ENCODE data around the gene CIAO1.
"Not testable (repeated sequence)": the region's sequence is repeated elsewhere in the genome, so short reads cannot be mapped to it uniquely, and the experiment has no call there.

CIAO1 gene

DNA sequence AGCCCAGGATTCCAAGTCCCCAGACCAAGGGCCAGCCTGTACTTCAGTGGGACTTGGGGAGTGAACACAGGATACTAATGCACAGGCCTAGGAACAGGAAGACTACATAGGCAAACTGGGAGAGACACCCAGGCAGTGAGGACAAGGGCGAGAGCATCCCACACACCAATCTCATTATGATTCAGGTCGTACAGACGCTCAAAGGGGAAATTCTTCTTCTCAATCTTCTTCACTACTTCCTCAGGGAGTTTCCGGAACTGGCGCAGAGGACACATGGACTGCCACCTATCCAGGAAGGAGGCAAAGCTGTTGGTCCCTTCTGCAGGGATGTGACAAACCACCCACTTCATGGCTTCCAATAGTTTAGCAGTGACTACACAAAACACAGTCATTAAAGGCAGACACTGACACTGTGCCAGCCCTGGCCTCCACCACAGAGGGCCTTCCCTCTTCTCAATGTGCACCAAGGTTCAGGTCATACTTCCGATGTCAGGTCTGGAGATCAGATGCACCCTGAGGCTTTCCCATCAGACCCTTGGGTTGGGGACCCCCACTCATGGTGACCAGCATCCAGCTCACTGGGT, 21.3 kb downstream of the CIAO1 start:
- FAIRE-seq, result no peak

GRCh38 chr2:96291751-96292150, 25.7 kb downstream of the CIAO1 start:
- no peak for FAIRE-seq

DNA sequence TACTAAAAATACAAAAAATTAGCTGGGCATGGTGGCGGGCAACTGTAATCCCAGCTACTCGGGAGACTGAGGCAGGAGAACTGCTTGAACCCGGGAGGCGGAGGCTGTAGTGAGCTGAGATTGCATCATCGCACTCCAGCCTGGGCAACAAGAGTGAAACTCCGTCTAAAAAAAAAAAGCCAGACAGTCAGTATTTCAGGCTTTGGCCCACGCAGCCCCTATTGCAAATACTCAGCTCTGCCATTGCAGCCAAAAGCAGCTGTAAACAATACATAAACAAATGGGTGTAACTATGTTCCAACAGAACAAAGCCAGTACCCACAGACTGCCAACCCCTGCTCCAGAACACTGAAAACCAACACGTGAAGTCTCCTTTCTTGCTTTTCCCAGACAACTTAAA, 28.2 kb downstream of the CIAO1 start:
- not testable (repeated sequence) for FAIRE-seq

GRCh38 chr2:96296925-96297324, 30.9 kb downstream of the CIAO1 start:
- no peak for FAIRE-seq

DNA sequence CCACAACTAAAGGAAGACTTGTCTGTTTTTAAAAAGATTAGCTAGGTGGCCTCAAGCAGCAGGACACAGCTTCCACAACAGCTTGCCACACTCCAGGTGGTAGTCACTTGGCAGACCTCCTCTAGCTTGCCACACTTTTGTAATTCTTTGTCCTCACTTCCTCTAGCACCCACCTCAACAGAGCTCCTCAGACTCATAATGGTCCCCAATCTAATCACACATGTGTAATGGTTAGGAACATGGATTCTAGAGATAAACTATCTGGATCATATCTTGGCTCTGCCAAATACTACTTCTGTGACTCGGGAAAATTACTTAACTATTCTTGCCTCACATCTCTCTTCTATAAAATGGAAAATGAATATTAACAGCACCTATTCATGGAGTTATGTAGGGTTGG, 35.8 kb downstream of the CIAO1 start:
- no peak for FAIRE-seq

- FAIRE-seq, result no peak
Observed at GRCh38 chr2:96304606-96305005, 38.6 kb downstream of the CIAO1 start.

GRCh38 chr2:96305091-96305978, 39.3 kb downstream of the CIAO1 start, which contains the start of gene SNRNP200:
Gene SNRNP200 (minus strand): TSS chr2:96305546. CDS start chr2:96305437, 109 bp downstream.
- FAIRE-seq, result no peak

GRCh38 chr2:96305979-96306308, 39.9 kb downstream of the CIAO1 start:
- no peak for FAIRE-seq

GRCh38 chr2:96306370-96306769, 40.3 kb downstream of the CIAO1 start:
- no peak for FAIRE-seq

- FAIRE-seq, result no peak
Observed at GRCh38 chr2:96308248-96308647, 42.2 kb downstream of the CIAO1 start.

DNA sequence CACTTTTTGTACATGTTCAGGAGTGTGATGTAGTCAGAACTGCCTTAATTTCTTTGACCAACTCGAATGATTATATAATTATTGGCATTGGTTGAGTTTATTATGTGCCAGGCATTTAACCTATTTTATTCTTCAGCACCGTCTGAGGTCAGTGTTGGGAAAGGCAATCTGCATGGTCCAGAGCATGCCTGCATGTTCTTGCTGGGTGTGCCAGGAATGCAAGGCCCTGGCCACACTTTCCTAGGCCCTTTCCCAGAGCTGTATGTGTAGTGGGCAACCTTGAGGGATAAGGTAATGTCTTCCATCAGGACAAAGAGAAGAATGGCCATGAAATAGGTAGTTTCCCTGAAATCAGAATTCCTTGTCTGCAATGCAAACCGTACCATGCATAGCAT, 49.0 kb downstream of the CIAO1 start:
- no peak for FAIRE-seq

DNA sequence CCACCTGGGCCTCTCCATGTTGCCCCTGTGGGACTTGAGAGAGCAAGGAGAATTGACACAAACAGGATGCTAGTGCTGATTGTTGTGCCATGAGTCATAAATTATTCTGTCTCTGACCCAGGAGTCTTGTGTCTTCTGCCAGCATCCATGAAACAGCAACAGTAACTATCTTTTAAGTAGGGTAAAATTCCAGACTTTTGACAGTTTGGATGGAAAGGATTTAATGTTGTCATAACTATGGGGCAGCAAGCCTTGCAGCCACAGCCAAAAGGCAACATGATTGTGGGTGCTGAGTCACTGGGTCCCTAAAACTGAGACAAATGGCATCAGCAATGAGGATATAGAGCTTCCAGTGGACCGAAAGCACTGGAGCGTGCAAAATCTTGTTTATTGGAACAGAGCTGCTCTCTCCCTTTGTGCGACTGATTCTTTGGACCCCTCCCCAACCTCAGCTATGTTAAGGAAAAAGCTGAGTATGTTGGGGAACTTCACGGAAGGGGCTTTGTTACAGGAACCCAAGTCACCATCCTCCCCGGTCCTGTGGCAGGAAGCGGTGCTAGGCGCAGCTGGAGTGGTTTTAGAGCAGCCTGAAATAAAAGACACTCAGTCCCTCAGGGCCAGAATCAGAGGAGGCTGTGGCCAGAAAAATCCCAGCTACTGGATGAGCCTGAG, 49.5 kb downstream of the CIAO1 start:
- no peak for FAIRE-seq

- no peak for FAIRE-seq
Observed at GRCh38 chr2:96316999-96317398, 51.0 kb downstream of the CIAO1 start.

DNA sequence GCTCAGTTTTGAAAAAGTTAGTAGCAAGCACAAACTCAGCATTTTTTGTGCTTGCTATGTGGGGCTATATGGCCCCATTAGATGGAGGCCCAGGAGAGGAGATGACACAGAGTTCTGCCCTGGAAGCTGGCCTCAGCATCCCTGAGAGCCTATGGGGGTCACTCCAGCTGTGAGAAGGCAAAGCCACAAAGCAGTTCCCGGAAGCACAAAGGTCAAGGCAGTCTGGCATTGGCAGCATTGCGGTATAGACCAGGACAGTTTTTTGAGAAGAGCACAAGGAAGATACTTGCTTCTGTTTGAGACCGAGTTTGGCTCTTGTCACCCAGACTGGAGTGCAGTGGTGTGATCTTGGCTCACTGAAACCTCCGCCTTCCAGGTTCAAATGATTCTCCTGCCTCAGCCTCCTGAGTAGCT, 51.6 kb downstream of the CIAO1 start:
- FAIRE-seq, result no peak

DNA sequence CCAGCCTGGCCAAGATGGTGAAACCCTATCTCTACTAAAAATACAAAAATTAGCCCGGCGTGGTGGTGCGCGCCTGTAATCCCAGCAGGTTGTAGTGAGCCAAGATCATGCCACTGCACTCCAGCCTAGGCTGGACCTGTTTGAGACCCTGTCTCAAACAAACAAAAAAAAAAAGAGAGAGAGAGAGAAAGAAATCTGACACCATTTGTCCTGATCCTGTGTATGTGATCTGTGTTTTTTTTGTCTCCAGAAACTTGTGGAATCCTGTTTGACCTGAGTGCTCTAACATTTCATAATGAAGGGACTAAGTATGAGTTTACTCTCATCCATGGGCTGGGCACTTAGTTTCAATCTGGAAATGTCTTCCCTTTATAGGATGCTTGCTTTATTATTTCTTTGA, 52.7 kb downstream of the CIAO1 start:
- no peak for FAIRE-seq

GRCh38 chr2:96319396-96319795, 53.4 kb downstream of the CIAO1 start:
- no peak for FAIRE-seq

DNA sequence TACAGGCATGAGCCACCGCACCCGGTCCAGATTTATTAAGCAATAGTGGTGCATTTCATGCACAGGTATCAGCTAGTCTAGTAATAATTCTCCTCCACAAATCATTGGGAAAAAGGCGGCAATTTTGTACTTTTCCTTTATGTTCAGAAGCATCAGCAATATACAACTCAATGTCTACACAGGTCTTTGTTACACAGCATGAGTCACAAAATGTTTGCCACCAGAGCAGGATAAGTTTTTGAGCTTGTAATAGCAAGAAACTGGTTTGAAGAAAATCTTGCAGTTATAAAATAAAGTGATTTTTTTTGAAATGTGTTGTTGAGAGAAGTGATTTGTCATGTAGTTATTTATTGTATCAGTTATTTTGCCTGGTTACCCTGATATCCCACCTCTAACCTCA, 54.3 kb downstream of the CIAO1 start:
- no peak for FAIRE-seq

DNA sequence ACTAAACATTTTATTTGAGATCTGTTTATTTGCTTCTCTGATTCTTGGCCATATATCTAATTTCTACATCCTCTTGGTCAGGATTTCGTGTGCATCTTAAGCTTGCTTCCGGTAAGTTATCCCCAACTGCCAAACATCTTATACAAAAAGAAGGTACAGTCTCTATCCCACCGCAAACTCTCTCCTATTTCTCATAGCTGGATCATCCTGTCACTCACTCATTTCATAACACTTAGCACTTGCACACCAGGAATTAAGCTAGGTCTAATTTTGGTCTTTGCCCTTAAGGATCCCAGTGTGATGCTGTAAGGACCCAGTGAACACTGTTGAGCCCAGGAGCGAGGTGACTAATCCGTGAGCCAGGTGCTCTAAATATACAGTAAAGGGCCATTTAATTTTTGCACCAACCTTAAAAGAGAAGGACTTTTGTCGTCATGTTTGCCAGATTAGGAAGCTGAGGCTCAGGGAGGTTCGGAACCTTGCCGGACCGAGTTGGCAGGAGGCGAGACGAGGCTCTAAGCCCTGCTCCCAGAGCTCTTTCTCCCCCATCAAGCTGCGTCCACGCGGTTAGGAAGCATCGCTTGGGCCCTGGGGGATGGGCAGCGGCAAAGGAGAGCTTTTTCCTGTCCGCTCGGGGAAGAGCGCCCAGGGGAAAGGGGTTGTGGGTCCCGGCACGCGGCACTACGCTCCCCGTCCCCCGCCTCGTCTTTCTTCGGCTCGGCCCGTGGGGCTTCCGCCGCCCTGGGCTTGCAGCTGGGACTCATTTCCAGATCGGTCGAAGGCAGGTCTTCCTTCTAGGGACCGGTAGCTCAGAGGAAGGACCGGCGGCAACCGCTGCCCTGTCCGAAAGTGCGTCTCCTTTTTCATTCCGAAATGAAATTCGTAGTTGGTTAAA, 55.0 kb downstream of the CIAO1 start:
- no peak for FAIRE-seq
